ENCODE results near the gene FAM120AOS.

DNA sequence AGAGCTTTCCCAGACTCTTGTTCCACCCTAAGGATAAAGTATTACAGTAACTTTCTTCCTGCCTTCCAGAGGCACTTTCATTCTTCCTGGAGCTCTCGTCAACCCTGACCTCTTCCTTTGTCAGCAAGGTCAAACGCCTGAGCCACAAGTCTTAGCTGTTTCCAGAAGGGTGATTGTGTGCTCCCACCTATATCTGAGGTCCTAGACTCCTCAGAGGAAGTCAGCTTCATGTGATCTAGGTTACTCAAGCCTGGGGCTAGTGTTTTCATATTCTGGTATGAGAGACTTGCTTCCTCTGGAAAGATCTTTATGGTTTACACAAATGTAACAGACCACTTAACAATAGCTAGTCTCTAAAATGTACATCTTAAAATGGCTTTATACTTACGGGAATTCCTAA, 7.3 kb downstream of the FAM120AOS start:
- TF ChIP-seq, protein P1, sequence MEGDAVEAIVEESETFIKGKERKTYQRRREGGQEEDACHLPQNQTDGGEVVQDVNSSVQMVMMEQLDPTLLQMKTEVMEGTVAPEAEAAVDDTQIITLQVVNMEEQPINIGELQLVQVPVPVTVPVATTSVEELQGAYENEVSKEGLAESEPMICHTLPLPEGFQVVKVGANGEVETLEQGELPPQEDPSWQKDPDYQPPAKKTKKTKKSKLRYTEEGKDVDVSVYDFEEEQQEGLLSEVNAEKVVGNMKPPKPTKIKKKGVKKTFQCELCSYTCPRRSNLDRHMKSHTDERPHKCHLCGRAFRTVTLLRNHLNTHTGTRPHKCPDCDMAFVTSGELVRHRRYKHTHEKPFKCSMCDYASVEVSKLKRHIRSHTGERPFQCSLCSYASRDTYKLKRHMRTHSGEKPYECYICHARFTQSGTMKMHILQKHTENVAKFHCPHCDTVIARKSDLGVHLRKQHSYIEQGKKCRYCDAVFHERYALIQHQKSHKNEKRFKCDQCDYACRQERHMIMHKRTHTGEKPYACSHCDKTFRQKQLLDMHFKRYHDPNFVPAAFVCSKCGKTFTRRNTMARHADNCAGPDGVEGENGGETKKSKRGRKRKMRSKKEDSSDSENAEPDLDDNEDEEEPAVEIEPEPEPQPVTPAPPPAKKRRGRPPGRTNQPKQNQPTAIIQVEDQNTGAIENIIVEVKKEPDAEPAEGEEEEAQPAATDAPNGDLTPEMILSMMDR (IDR thresholded peaks at IDR 0.05): no peak
- no peak for TF ChIP-seq POLR2A (IDR thresholded peaks at IDR 0.05)

Measured in lower leg skin (tissue), 3 donors.